Measurements from ENCODE around the gene TBX4.
A peak's percentile ranks its signal among the peaks of the same experiment; 100 is the strongest.
"Not testable (repeated sequence)": the region's sequence is repeated elsewhere in the genome, so short reads cannot be mapped to it uniquely, and the experiment has no call there.

TBX4 gene

GRCh38 chr17:61498042-61498994, 46.1 kb downstream of the TBX4 start:
- no peak for DNase-seq (ENCODE audit: insufficient read length, low spot score)

GRCh38 chr17:61499632-61500031, 47.4 kb downstream of the TBX4 start:
- no peak for TF ChIP-seq POLR2A (IDR thresholded peaks at IDR 0.05; ENCODE audit: low read depth, low read length)
- DNase-seq (ENCODE audit: insufficient read length, low spot score): no peak
- FAIRE-seq: no peak

More at GRCh38 chr17:61498042-61498994, 46.1 kb downstream of the TBX4 start:
- FAIRE-seq: no peak
- TF ChIP-seq POLR2A (IDR thresholded peaks at IDR 0.05; ENCODE audit: low read depth, low read length): no peak

- DNase-seq (ENCODE audit: insufficient read length, low spot score): no peak
- TF ChIP-seq POLR2A (IDR thresholded peaks at IDR 0.05; ENCODE audit: low read depth, low read length): no peak
- FAIRE-seq: no peak
Observed at GRCh38 chr17:61500287-61500686, 48.1 kb downstream of the TBX4 start.

GRCh38 chr17:61502292-61502691, 50.1 kb downstream of the TBX4 start:
- no peak for DNase-seq (ENCODE audit: insufficient read length, low spot score)
- no peak for FAIRE-seq
- TF ChIP-seq POLR2A (IDR thresholded peaks at IDR 0.05; ENCODE audit: low read depth, low read length): no peak

- no peak for TF ChIP-seq POLR2A (IDR thresholded peaks at IDR 0.05; ENCODE audit: low read depth, low read length)
- DNase-seq (ENCODE audit: insufficient read length, low spot score) (no peak), FAIRE-seq (no peak)
Observed at GRCh38 chr17:61503961-61504360, 51.7 kb downstream of the TBX4 start.

GRCh38 chr17:61504697-61505096, 52.5 kb downstream of the TBX4 start:
- DNase-seq (ENCODE audit: insufficient read length, low spot score) (peak; percentile 51), FAIRE-seq (peak; percentile 98)
- no peak for TF ChIP-seq POLR2A (IDR thresholded peaks at IDR 0.05; ENCODE audit: low read depth, low read length)

- no peak for FAIRE-seq
- DNase-seq (ENCODE audit: insufficient read length, low spot score): no peak
- TF ChIP-seq POLR2A (IDR thresholded peaks at IDR 0.05; ENCODE audit: low read depth, low read length): no peak
Observed at GRCh38 chr17:61505846-61506627, 53.8 kb downstream of the TBX4 start.

- no peak for TF ChIP-seq POLR2A (IDR thresholded peaks at IDR 0.05; ENCODE audit: low read depth, low read length)
- no peak for DNase-seq (ENCODE audit: insufficient read length, low spot score)
- no peak for FAIRE-seq
Observed at GRCh38 chr17:61507383-61508066, 55.3 kb downstream of the TBX4 start.

GRCh38 chr17:61508912-61509311, 56.7 kb downstream of the TBX4 start:
- no peak for TF ChIP-seq POLR2A (IDR thresholded peaks at IDR 0.05; ENCODE audit: low read depth, low read length)
- FAIRE-seq: no peak

GRCh38 chr17:61509454-61509853, 57.2 kb downstream of the TBX4 start:
- not testable (repeated sequence) for DNase-seq (ENCODE audit: insufficient read length, low spot score); FAIRE-seq

More at GRCh38 chr17:61508912-61509311, 56.7 kb downstream of the TBX4 start:
- DNase-seq (ENCODE audit: insufficient read length, low spot score): no peak

GRCh38 chr17:61510237-61510636, 58.0 kb downstream of the TBX4 start:
- FAIRE-seq: no peak
- no peak for TF ChIP-seq POLR2A (IDR thresholded peaks at IDR 0.05; ENCODE audit: low read depth, low read length)
- DNase-seq (ENCODE audit: insufficient read length, low spot score): no peak

- DNase-seq (ENCODE audit: insufficient read length, low spot score): no peak
- no peak for FAIRE-seq
- no peak for TF ChIP-seq POLR2A (IDR thresholded peaks at IDR 0.05; ENCODE audit: low read depth, low read length)
Observed at GRCh38 chr17:61510991-61511390, 58.8 kb downstream of the TBX4 start.

GRCh38 chr17:61511480-61512182, 59.4 kb downstream of the TBX4 start:
- TF ChIP-seq POLR2A (IDR thresholded peaks at IDR 0.05; ENCODE audit: low read depth, low read length): no peak
- no peak for DNase-seq (ENCODE audit: insufficient read length, low spot score)
- no peak for FAIRE-seq
